ENCODE data around the gene TRIP13.

The TRIP13 gene

GRCh38 chr5:854966-855743, 37.5 kb upstream of the TRIP13 start:
- TF ChIP-seq ZFX (IDR thresholded peaks at IDR 0.05; ENCODE audit: borderline replicate concordance): no peak
- TF ChIP-seq, protein P1, sequence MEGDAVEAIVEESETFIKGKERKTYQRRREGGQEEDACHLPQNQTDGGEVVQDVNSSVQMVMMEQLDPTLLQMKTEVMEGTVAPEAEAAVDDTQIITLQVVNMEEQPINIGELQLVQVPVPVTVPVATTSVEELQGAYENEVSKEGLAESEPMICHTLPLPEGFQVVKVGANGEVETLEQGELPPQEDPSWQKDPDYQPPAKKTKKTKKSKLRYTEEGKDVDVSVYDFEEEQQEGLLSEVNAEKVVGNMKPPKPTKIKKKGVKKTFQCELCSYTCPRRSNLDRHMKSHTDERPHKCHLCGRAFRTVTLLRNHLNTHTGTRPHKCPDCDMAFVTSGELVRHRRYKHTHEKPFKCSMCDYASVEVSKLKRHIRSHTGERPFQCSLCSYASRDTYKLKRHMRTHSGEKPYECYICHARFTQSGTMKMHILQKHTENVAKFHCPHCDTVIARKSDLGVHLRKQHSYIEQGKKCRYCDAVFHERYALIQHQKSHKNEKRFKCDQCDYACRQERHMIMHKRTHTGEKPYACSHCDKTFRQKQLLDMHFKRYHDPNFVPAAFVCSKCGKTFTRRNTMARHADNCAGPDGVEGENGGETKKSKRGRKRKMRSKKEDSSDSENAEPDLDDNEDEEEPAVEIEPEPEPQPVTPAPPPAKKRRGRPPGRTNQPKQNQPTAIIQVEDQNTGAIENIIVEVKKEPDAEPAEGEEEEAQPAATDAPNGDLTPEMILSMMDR (IDR thresholded peaks at IDR 0.05): no peak
- no peak overlapping the region for H3K27ac ChIP-seq

DNA sequence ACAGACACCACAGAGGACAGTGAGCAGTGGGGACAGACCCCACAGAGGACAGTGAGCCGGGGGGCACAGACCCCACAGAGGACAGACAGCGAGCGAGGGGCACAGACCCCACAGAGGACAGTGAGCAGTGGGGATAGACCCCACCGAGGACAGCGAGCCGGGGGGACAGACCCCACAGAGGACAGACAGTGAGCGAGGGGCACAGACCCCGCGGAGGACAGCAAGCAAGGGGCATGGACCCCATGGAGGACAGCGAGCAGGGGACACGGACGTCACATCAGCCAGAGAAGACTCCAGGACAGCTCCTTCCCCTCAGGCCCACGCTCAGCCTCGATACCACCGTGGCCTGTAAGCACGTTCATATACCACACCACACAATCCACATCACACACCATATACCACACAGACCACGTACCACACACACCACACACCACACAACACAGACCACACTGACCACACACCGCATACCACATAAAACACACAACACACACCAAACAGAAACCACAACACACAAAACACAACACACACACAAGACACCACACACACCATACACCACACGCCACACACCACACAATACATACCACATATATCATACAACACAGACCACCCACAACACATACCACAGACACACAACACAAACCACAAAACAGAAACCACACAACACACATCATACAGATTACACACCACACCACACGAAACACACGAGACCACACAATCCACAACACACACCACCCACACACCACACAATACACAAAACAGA, 36.7 kb upstream of the TRIP13 start:
- TF ChIP-seq, protein P1 (IDR thresholded peaks at IDR 0.05): no peak
- TF ChIP-seq ZFX (IDR thresholded peaks at IDR 0.05; ENCODE audit: borderline replicate concordance): no peak
- no peak overlapping the region for H3K27ac ChIP-seq

- no peak overlapping the region for H3K27ac ChIP-seq
- TF ChIP-seq, protein P1 (IDR thresholded peaks at IDR 0.05): no peak
- TF ChIP-seq ZFX (IDR thresholded peaks at IDR 0.05; ENCODE audit: borderline replicate concordance): no peak
Measured at GRCh38 chr5:856531-857425, 35.9 kb upstream of the TRIP13 start.

DNA sequence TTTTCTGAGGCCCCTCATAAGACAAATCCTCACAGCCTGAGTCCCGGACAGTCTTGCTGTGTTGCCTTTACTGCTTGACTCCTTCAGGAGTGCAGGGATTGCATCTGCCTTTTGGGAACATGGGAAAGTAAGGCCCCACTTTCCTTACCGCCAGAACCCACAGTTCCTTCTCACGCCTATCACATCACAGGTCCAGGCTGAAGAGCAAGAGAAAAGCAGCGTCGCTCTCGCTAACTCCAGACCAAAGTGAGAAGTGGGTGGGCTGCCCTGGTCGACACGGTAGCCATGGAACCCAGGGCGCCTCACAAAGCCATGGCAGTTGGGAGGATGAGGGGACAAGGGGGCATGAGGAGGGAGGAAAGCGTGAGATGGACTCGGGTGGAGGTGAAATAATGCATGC, 34.0 kb upstream of the TRIP13 start:
- no peak overlapping the region; the same call in 1 of the 2 replicates for H3K27ac ChIP-seq
- TF ChIP-seq, protein P1 (IDR thresholded peaks at IDR 0.05): no peak
- no peak for TF ChIP-seq ZFX (IDR thresholded peaks at IDR 0.05; ENCODE audit: borderline replicate concordance)

DNA sequence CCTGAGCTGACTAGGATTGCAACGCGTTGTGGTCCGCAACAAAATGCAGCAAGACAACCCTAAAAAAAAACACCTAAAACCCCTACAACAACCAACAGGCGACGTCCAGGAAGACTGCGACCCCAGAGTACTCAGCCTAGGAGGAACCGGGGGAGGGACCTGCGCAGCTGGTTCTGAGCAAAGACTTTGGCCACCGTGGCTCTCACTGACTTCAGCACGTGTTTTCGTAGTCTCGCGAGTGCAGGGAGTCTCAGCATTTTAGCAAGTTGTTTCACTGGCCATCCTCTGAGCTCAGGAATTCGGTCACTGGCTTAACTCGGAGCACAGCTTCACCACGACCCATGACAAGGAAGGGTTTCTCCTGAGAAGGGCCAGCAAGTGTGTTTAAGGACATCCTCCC, 33.3 kb upstream of the TRIP13 start:
- H3K27ac ChIP-seq: no peak overlapping the region; the same call in 1 of the 2 replicates
- TF ChIP-seq, protein P1 (IDR thresholded peaks at IDR 0.05): no peak
- no peak for TF ChIP-seq ZFX (IDR thresholded peaks at IDR 0.05; ENCODE audit: borderline replicate concordance)

GRCh38 chr5:859798-860296, 32.8 kb upstream of the TRIP13 start:
- H3K27ac ChIP-seq: no peak overlapping the region
- TF ChIP-seq, protein P1 (IDR thresholded peaks at IDR 0.05): no peak
- no peak for TF ChIP-seq ZFX (IDR thresholded peaks at IDR 0.05; ENCODE audit: borderline replicate concordance)

Data from 22Rv1 (cell line).